SK-N-SH treated with all-trans-retinoic acid at 6 μM for 48 hours (cell line): ENCODE data around the gene LYRM9.

Experiments
- ARNTL ChIP-seq: fragments of 450-650 bp; formaldehyde crosslinking; IDR thresholded peaks from 2 replicates; pipeline ENCODE4 v1.5.0; 2020; ENCODE audit warnings: low read depth, mild to moderate bottlenecking, moderate library complexity, borderline replicate concordance
- PATZ1 ChIP-seq: fragments of 250-450 bp; sonication (Bioruptor Pico); IDR thresholded peaks from 2 replicates; pipeline ENCODE4 v1.8.0; 2020; ENCODE audit warnings: mild to moderate bottlenecking, moderate library complexity, borderline replicate concordance
- RARB ChIP-seq: fragments of 250-450 bp; sonication (Bioruptor Pico); IDR thresholded peaks from 2 replicates; pipeline ENCODE4 v1.8.0; 2021; ENCODE audit warnings: mild to moderate bottlenecking, moderate library complexity

GRCh38 chr17:27888067-27888466, 5.1 kb downstream of the LYRM9 start:
- TF ChIP-seq ARNTL (CRISPR knock-in tag) (no peak), PATZ1 (CRISPR knock-in tag) (no peak), RARB (no peak)
